Cortex of kidney (tissue), 1 donor: ENCODE results near the gene TARBP2.
"Not testable (repeated sequence)": the region's sequence is repeated elsewhere in the genome, so short reads cannot be mapped to it uniquely, and the experiment has no call there.

Experiments
- DNase-seq: peaks from one replicate; lab custom pipeline; 2025; lab: John Stamatoyannopoulos, UW

TARBP2 gene

DNA sequence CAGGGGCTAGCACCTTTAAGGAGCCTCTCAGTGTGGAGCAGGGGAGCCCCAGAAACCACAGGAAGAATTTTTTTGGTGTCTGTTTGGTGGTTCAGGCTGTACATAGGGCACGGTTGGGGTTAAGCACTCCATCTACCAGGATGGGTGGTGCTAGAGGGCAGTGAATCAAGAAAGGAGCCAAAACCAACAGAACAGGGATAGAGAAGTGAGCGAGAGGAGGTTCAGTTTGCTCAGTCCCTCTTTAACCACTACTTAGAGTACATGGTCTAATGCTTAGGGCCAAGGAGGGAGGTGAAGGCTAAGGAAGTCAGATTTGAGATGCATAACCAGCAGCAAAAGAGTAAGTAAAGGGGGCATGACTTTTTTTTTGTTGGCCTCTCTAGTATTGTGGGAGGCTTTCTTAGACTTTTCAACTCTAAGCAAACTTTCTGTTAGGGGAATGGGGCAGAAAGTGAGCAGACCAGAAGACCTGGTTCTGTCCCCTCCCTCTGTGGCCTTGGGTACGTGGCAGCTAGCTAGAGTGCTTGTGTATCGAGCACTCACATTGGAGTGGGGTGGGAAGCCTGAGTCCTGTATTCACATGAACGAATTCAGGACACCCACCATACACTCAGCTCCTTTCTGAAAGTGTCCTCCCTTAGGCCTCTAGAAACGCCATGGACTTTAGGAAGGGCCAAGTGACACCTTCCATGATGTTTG, 12.8 kb downstream of the TARBP2 start:
- DNase-seq, result no peak

DNA sequence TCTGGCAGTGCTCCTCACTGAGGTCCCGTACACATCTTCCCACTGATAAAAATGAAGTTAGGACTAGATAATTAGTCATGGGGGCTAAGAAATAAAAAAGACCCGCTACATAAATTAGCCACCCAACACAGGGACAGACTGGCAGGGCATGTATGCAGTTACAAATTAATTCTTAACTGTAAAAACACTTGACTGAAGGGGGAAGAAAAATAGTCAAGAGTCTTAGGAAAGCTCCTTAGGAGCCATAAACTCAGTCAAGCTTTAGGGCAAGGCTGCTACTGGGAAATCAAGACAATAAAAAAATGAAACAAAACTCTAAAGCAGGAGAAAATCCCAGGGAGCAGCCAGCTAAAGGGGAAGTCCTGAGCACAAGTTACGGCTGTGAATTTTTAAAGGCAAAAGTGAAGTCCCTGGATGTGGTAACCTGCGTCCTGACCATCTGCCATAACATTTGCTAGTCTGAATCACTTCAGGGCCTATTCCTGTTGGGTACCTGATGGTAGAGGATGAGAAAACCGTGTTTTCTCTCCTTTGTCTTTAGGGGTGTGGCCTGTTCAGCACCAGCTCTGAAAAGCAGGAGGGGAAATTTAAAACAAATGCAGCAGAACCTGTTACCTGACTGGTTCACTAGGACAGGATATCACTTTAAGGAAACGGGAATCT, 13.7 kb downstream of the TARBP2 start:
- DNase-seq, result no peak

DNA sequence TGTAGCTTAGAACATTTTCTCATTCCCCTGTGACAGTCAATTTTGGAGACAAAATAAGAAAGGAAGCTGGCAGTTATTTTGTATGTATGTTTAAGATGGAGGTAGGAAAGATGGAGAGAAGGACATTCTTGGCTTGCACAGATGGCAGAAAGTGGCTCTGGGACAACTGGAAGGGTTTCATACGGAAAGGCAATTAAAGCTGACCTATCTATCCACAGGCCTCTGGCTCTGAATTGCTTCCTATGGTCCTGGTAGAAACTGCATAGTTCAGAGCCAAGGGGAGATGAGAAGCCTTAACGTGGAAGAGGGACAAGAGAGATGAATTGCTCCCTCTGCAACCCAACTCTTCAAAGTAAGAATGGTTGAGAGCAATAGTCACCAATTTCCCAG, 14.2 kb downstream of the TARBP2 start:
- DNase-seq, result no peak

DNA sequence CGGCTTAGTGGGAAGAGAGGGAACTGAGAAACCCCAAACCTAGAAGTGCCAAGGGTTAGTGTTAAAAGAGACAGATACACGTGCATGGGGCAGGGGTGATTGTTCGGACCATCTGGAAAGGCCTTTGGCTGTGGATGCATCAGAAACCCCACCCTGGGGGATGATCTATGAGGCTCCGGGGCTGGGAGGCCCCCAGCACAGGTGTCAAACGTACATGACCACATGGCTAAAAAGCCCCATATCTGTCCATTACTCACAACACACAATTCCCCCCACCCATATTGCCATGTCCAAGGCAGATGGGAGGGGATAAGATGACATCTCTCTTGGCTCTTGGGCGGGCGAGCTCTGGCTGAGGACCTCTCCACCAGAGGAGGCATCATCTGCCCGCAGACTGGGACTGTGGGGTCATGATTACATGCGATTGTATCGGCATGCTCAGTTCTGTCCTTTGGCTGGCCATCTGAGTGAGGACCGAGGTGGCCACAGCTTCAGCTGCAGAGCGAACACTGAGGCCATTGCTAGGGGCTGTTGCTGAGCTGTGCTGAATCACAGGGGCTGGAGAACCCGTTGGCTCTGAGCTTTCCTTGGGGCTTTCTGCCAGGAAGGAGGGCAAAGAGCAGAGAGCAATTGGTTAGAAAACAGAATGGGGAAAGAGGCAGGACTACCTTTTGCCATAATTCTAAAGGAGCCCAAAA, 15.8 kb downstream of the TARBP2 start:
- DNase-seq, result no peak

DNA sequence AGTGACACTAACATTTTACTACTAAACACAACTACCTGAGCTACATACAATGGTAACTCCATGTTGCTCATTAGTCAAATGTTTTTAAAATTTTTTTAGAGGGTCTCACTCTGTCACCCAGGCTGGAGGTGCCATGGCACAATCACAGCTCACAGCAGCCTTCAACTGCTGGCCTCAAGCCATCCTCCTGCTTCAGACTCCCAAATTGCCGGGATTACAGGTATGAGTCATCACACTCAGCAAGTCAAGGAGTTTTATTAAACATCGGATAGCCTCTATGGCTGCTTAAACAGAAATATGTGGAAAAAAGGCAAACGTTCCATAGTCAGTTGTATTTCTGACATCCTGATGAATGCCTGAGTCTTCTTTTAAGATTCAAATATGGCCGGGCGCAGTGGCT, 17.3 kb downstream of the TARBP2 start:
- no peak for DNase-seq

DNA sequence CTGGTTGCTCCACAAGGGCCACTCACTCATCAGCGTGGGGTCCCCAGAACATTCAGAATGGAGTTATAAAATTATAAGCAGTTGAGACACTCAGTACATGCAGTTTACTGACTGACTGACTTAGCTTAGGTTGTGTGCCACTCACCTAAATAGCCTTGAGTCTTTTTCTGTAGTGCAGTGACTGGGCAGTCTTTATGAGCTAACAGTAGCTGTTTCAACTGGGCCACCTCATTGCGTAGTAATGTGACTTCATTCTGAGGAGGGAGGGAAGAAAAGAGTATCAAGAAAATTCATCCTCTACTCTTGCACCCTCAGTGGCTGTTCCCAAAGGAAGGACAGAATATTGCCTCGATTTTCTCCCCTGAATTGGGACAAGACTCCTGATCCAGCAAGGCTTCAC, 22.0 kb downstream of the TARBP2 start:
- no peak for DNase-seq

DNA sequence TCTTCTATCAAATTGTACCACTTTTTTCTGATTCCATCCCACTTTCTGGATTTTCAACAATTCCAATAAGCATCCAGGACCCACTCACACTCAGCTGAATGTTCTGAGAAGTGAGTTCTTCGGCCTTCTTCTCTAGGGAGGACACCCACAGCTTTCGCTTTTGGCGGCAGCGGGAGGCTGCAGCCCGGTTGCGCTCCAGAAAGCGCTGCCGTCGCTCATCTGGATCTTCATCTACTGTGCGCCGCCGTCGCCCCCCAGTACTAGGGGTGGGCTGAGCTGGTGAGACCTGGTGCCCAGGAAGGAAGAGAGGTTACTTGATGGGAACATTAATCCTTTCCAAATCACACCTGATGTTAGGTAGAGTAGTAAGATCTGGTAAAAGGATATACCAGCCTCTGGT, 23.4 kb downstream of the TARBP2 start:
- no peak for DNase-seq

DNA sequence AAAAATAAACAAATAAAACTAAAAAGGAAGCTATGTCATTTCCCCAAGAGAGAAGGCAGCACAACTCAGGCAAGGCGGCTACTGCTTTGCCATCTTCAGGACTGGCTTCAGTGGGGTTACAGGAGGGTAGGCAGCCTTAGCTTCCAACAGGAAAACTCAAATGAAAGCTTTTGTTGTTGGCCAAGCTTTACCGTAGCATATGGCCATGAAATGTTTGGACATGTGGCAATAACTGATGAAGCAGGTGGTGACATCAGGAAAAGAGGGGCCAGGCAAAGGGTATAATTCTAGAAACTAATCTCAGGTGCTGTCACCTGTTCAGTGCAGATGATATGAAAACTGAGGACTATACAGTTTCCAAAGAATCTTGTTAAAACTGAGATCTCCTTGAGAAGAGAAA, 29.0 kb downstream of the TARBP2 start:
- no peak for DNase-seq

DNA sequence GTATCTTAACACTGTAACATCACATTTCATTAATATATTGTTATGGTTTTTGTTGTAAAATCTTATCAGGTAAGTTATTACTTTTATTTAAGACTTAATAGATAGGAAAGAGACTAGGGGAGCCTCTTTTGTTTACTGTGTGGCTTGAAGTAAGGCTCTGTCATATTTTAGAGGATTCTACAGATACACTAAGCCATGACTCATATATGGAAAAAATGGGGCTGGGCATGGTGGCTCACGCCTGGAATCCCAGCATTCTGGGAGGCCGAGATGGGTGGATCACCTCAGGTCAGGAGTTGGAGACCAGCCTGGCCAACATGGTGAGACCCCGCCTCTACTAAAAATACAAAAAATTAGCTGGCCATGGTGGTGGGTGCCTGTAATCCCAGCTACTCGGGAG, 29.8 kb downstream of the TARBP2 start:
- no peak for DNase-seq

DNA sequence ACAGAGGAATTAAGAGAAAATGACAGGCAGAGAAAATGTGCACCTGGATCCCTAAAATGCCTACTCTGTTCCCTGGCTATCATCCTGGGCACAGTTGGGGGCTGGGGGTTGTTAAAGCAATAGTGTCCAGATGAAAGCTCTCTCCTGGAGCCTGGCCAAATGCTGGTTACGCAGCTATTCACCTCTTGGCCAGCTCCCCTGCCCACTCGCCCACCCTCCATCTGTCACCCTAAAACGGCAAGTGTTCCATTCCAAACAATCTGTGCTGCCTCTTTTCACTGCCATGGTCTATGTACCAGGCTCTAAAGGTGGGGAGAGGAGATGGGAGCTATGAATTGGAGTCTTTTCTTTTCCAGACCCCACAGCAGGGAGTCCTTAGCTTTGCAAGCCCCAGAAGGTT, 30.9 kb downstream of the TARBP2 start:
- DNase-seq, result no peak

DNA sequence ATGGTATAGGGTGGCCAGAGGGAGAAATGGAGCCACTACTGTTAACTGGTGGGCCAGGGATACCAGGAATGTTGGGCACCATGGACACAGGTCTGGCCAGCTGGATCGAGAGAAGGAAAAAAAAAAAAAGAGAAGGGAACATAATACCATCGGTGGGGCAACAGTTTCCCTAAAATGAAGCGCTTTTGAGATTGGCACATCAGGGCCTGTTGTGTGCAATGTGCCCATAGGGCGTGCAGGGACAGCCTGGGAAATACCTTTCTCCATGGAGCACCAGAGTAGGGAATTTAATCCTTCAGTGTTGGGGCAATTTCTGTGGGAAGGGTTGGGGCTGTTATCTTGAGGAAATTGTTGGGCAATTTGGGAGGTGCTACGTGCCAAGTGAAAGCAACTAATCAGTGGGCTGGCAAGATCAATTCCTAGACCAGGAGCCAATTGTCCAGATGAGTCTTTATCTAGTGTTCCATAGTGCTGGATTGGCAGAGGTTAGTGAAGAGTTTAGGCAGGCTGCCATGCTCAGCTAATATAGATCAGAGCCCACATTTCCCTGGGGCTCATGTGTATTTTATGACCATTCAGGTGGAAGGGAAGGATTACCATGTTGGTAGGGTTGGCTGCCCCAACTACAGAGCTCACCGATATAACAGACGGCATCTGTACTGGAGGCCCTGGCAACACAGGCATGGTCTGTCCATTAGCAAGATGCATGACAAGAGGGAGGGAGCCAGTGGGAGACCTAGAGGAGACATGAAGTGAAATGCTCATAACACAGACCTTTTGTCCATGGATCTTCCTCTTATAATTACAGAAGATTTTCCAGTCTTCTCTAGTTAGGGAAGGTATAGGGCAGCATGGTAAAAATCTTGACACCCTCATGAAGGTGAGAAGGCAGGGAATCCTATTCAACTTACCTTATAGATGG, 31.7 kb downstream of the TARBP2 start:
- no peak for DNase-seq

DNA sequence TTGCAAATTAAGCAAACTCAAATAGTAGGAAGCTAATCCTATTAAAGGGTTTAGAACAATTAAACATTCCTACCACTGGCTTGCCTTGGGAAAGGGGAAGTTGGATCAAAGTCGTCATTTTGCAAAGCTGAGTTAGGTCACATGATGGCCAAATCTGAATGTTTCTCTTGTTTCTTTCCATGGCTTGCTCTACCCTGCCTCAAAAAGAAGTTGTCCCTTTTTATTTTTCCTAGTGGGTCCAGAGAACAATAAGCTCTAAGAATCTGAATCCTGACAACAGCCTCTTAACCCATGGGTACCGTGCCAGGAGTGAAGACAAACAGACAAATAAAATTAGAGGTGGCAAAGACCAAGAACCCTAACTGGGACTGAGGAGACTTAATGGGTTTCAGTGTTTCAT, 32.4 kb downstream of the TARBP2 start:
- no peak for DNase-seq

DNA sequence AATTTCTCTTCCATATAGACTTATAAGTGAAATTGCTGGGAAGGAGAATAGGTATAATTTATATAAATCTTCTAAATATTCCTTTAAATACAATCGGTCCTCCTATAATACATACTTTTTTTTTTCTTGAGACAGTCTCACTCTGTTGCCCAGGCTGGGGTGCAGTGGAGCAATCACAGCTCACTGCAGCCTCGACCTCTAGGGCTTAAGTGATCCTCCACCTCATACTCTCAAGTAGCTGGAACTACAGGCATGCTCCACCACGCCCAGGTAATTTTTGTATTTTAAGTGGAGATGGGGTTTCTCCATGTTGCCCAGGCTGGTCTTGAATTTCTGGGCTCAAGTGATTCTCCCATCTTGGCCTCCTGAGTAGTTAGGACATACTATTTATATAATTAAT, 35.9 kb downstream of the TARBP2 start:
- no peak for DNase-seq

DNA sequence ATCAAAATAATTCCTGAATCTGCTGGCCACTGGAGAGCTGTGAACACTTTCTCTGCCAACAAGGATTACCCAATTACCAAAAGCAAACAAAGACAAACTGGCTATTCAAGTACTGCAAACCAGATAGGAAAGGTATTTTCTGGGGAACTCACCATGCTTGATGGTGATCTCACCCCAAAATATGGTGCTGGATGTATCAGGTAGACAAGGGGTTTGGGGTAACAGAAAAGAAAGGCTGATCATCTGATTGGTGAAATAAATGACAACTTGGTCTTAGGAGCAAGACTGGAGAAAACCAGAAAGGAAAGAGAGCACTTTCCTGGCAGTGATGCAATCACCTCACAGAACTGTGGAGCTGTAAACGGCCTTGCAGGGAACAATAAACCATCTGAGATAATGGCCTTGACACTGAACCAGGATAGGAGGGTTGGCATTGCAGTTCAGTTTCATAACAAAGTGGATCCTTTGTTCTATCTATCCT, 37.2 kb downstream of the TARBP2 start:
- no peak for DNase-seq

DNA sequence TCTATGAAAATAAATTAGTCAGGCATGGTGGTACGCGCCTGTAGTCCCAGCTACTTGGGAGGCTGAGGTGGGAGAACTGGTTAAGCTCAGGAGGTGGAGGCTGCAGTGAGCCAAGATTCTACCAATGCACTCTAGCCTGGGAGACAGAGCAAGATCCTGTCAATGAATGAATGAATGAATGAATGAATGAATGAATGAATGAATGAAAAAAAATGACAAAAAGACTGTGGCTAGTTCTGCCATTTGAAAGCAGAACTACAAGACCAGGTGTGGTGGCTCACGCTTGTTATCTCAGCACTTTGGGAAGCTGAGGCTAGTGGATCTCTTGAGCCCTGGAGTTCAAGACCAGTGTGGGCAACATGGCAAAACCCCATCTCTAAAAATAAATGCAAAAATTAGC, 38.4 kb downstream of the TARBP2 start:
- DNase-seq, result no peak

DNA sequence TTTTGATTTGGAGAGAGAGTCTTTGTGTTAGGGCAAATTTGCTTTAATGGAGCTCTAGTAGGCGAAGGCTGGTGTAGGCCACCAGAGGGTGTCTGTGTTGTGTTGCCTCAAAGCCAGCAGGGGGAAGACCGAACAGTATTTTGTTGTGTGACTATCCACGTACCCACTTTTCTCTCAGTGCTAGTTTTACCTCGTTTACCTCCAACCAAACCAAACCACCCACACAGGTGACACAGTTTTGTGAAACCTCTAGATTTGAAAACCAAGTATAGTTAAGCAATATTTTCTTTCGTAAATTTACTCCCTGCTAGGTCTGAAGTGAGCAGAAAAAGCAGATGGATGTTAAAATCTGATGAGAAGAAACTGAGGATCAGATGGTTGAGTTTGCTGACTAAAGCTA, 42.5 kb downstream of the TARBP2 start:
- DNase-seq, result no peak

DNA sequence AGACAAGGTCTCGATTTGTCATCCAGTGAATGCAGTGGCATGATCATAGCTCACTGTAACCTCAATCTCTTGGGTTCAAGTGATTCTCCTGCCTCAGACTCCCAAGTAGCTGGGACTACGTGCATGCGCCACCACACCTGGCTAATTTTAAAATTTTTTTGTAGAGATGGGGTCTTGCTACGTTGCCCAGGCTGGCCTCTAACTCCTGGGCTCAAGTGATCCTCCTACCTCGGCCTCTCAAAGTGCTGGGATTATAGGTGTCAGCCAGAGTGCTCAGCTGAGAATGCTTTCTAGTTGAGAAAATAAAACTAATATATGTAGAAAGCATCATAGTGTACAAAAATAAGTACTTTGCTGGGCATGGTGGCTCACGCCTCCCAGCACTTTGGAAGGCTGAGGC, 47.3 kb downstream of the TARBP2 start:
- DNase-seq, result not testable (repeated sequence)

DNA sequence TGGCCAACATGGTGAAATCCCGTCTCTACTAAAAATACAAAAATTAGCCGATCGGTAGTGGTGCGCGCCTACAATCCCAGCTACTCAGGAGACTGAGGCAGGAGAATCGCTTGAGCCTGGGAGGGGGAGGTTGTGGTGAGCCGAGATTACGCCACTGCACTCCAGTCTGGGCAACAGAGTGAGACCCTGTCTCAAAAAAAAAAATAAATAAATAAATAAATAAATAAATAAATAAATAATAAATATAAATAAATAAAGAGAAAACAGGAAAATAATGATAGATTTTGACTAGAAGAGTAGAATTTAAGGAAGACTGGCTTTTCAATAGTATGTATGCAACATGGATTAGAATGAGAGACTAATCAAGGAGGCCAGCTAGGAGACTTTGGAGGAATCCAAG, 49.0 kb downstream of the TARBP2 start:
- not testable (repeated sequence) for DNase-seq

DNA sequence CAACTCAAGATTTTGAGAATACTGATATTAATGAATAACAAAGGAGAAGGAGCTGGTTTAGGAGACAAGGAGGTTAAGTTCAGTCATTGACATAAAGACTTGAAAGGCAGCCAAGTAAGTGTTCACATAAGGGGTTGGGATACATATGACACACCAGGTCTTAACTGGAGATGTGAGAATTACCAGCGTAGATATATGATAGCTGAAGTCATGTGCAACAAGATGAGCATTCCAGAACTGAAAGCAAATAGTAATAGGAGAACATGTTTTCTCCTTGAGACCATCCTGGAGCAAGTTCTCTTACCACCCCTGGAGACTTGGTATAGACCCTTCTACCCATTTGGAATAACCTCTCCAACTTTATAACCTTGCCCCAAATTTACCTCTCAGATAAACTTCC, 49.5 kb downstream of the TARBP2 start:
- no peak for DNase-seq

DNA sequence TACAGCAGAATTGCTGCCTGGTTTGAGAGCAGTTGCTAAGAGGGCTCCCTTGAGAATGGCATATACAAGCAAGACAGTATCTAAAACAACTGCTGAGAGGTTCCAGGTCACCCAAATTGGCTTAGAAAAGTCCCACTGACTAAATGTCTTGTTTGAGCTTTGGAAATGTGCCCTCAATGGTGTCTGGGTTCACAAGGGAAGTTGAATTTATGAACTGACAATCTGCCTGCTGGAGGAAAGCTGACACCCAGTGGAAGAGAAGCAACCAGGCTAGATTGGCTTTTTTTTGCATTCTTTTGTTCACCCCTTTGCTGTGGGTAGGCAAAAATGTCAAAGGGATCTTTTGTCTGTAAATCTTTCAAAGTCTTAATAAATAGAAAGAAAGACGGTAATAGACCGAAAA, 50.8 kb downstream of the TARBP2 start:
- DNase-seq, result no peak

DNA sequence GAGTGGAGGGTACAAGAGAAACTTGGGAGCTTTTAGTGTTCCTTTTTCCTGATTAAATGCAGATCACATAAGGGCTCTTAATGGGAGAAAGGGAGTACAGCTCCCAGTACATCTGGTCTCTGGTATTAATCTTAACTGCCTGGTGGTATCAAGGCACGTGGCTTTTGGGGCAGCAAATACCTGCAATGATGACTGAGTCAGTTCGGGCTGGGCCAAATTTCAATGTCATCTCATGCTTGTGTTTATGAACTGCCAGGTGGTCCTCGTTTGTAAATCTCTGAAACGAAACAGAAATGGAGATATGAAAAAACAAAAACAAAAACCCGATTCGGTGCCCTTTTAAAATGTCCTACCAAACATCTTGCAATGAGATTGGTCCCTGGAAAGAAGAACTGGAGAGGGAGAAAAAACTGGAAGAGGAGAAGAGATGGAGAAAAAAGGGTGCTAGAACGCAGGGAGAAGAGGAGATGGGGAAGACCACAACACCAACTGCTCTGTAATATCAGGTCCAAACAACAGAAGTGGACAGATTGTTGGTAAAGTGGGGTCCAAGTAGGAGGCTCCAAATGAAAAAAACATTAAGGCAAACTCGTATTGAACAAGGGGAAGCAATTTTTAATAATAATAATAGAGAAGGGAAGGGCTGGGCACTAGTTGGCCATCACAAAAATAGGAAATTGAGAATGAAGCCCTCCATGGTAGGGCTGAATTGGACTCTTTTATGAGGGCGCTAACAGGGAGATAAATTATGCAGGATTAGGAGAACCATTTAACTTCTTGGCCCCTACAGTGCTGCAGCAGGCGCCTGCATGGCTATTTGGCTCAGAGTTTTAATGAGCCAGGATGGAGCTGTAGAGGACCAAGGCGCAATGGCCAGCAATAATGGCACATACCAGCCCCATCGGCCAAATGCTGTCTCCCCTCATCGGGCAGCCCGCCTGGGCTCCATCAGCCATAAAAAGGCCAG, 51.6 kb downstream of the TARBP2 start:
- DNase-seq, result no peak
